ENCODE data around the gene KIF26B. TPM values are rescaled to one million over a fixed set of nuclear protein-coding genes. Genes with fewer than 3 reads are reported as not detected.

KIF26B gene
- total and polyA plus RNA-seq, 2 experiments from 2014 or later: 0.03 to 0.76 TPM

DNA sequence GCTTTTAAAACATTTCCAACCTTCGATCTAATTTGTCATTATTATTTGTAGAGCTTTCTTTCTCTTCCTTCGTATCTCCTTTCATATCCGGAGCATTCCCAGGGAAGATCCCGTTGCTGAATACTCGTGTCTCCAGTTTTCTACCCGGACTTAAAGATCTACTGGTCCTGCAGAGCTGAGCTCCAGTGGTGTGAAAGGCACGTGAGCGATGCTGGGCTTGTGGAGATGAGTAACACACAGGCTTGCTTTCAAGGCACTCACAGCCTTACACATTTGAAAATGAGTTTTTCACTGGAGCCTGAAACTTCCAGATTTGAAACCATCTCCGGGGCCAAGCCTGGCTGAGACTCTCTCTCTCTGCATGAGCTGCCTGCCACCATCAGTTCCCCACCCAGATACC is 428.3 kb downstream of the KIF26B start (continued):
- TF ChIP-seq, protein P1, sequence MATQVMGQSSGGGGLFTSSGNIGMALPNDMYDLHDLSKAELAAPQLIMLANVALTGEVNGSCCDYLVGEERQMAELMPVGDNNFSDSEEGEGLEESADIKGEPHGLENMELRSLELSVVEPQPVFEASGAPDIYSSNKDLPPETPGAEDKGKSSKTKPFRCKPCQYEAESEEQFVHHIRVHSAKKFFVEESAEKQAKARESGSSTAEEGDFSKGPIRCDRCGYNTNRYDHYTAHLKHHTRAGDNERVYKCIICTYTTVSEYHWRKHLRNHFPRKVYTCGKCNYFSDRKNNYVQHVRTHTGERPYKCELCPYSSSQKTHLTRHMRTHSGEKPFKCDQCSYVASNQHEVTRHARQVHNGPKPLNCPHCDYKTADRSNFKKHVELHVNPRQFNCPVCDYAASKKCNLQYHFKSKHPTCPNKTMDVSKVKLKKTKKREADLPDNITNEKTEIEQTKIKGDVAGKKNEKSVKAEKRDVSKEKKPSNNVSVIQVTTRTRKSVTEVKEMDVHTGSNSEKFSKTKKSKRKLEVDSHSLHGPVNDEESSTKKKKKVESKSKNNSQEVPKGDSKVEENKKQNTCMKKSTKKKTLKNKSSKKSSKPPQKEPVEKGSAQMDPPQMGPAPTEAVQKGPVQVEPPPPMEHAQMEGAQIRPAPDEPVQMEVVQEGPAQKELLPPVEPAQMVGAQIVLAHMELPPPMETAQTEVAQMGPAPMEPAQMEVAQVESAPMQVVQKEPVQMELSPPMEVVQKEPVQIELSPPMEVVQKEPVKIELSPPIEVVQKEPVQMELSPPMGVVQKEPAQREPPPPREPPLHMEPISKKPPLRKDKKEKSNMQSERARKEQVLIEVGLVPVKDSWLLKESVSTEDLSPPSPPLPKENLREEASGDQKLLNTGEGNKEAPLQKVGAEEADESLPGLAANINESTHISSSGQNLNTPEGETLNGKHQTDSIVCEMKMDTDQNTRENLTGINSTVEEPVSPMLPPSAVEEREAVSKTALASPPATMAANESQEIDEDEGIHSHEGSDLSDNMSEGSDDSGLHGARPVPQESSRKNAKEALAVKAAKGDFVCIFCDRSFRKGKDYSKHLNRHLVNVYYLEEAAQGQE (IDR thresholded peaks at IDR 0.05; ENCODE audit: unreplicated experiment): no peak
- no peak for TF ChIP-seq EZH2phosphoT487 (IDR thresholded peaks at IDR 0.05; ENCODE audit: unreplicated experiment)
- no peak for TF ChIP-seq ETS1 (IDR thresholded peaks at IDR 0.05)
- TF ChIP-seq EZH2 (IDR thresholded peaks at IDR 0.05; ENCODE audit: low read depth, unreplicated experiment): no peak
- TF ChIP-seq JUNB (IDR thresholded peaks at IDR 0.05; ENCODE audit: unreplicated experiment): no peak
- TF ChIP-seq ZNF331 (CRISPR knock-in tag; IDR thresholded peaks at IDR 0.05; ENCODE audit: low read depth): no peak

DNA sequence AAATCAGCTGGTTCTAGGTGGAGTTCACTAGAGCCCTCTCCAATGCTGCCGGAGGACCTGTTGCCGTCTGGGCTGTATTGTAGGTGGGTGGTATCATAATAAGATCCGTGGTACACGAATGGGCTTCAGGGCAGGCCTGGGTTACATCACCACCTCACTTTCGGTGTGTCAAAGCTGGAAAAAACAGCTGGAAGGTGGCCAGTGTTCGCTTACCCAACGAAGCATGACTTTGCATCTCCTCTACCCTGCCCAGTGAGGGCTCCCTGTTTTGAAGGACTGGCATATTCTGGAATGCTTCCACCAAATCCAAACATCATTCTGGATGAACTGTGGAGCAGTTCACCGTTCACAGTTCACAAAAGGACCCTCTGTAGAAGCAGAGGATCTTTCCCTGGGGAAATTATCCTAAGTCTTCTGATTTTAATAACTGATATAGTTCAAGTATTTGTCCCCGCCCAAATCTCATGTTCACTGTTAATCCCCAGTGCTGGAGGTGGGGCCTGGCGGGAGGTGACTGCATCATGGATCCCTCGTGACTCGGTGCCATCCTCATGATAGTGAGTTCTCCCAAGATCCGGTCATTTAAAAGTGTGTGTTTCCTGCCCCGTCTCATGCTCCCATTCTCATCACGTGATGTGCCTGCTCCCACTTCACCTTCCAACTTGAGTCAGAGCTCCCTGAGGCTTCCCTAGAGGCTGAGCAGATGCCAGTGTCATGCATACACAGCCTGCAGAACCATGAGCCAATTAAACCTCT is 429.0 kb downstream of the KIF26B start:
- H3K27me3 Mint-ChIP-seq (ENCODE audit: insufficient read depth, low read depth, poor library complexity): peaks cover 3% of the 10 kb centered on the region
- DNase-seq (ENCODE audit: low spot score) (no peak), ATAC-seq (no peak)
- no peaks in the 10 kb centered on the region for H3K9me3 Mint-ChIP-seq
- Histone ChIP-seq H3K27me3 (ENCODE audit: insufficient read depth) (no peaks in the 10 kb centered on the region), H3K4me2 (no peak overlapping the region), H3K4me3 (no peak overlapping the region), H3K27ac (ENCODE audit: low read depth) (no peak overlapping the region), H3F3A (replicated peaks; ENCODE audit: low read depth) (no peaks in the 10 kb centered on the region), H3K36me3 (ENCODE audit: insufficient read depth) (no peaks in the 10 kb centered on the region), H3K4me1 (ENCODE audit: insufficient read depth) (no peaks in the 10 kb centered on the region), H3K79me2 (replicated peaks; ENCODE audit: insufficient read depth) (no peaks in the 10 kb centered on the region), H3K9me2 (ENCODE audit: insufficient read depth) (no peaks in the 10 kb centered on the region), H2AFZ (no peak overlapping the region), H4K20me1 (replicated peaks; ENCODE audit: insufficient read depth) (no peaks in the 10 kb centered on the region)
- no peaks in the 10 kb centered on the region for H3K36me3 Mint-ChIP-seq (ENCODE audit: low read depth)
- H3K4me3 Mint-ChIP-seq: no peak overlapping the region
- no peak overlapping the region for H3K27ac Mint-ChIP-seq
- peaks cover 2% of the 10 kb centered on the region; the same call in 1 of the 3 replicates for H3K4me1 Mint-ChIP-seq
- TF ChIP-seq, protein P1 (IDR thresholded peaks at IDR 0.05; ENCODE audit: unreplicated experiment): no peak
- TF ChIP-seq CREB1 (CRISPR knock-in tag; IDR thresholded peaks at IDR 0.05; ENCODE audit: low read depth): no peak
- no peak for TF ChIP-seq JUNB (IDR thresholded peaks at IDR 0.05; ENCODE audit: unreplicated experiment)
- no peak for TF ChIP-seq CTCF (conservative IDR thresholded peaks at IDR 0.05; ENCODE audit: low read depth in 2 of 2)
- TF ChIP-seq STAT1 (IDR thresholded peaks at IDR 0.05; ENCODE audit: unreplicated experiment): no peak
- TF ChIP-seq EZH2phosphoT487 (IDR thresholded peaks at IDR 0.05; ENCODE audit: unreplicated experiment): no peak
